Thoracic aorta (tissue), 2 donors: Measurements from ENCODE around the gene BCAS3. TPM values are rescaled to one million over a fixed set of nuclear protein-coding genes. Genes with fewer than 3 reads are reported as not detected.

Experiments used
- ATAC-seq: fragments of 150-250 bp; one replicate; pipeline ENCODE4 v1.8.0; 2017; ENCODE audit warnings: low read depth; ENCODE audit not compliant: insufficient number of reproducible peaks, low FRiP score
- DNase-seq: peaks from one replicate; pipeline ENCODE4 v3.0.0-alpha.2; 2020; ENCODE audit warnings: low spot score
- H3K27ac ChIP-seq, 2 donors: fragments of 200-600 bp; sonication (generic); 1 replicate in 1 of 2; 2 replicates in 1 of 2; pipeline ENCODE4 v1.5.1; 2016; ENCODE audit warnings: mild to moderate bottlenecking in 2 of 2, moderate library complexity in 2 of 2
- H3K27me3 ChIP-seq: fragments of 200-600 bp; sonication (generic); replicated peaks from 2 replicates; pipeline ENCODE4 v1.6.0; 2016; ENCODE audit warnings: mild to moderate bottlenecking; ENCODE audit not compliant: insufficient read depth
- H3K36me3 ChIP-seq: fragments of 200-600 bp; sonication (generic); one replicate; pipeline ENCODE4 v1.5.1; 2016
- H3K4me1 ChIP-seq, 2 donors: fragments of 200-600 bp; sonication (generic); 1 replicate in 1 of 2; 2 replicates in 1 of 2; pipeline versions ENCODE4 v1.5.1 to v1.6.0; 2016; ENCODE audit warnings: low read depth in 2 of 2, mild to moderate bottlenecking in 1 of 2; ENCODE audit not compliant: control insufficient read depth in 1 of 2
- H3K4me3 ChIP-seq: fragments of 200-600 bp; sonication (generic); 2 replicates; pipeline ENCODE4 v1.5.1; 2016; ENCODE audit warnings: mild to moderate bottlenecking
- H3K9me3 ChIP-seq: fragments of 200-600 bp; sonication (generic); 2 replicates; pipeline ENCODE4 v1.5.1; 2016
- CTCF ChIP-seq: fragments of 200-600 bp; sonication (generic); IDR thresholded peaks from one replicate; pipeline ENCODE4 v1.5.1; 2019; ENCODE audit warnings: antibody characterized with exemption
- total RNA-seq, 2 donors: library from RNA; depleted of rRNA; stranded (reverse); fragments of >200 nt; gene quantifications; one replicate each; pipeline versions ENCODE4 v1.1.0 to v1.2.3, GENCODE V29; 2016

The BCAS3 gene
- total RNA-seq, 2 donors from 2014 or later, result 35.1 to 69.3 TPM

DNA sequence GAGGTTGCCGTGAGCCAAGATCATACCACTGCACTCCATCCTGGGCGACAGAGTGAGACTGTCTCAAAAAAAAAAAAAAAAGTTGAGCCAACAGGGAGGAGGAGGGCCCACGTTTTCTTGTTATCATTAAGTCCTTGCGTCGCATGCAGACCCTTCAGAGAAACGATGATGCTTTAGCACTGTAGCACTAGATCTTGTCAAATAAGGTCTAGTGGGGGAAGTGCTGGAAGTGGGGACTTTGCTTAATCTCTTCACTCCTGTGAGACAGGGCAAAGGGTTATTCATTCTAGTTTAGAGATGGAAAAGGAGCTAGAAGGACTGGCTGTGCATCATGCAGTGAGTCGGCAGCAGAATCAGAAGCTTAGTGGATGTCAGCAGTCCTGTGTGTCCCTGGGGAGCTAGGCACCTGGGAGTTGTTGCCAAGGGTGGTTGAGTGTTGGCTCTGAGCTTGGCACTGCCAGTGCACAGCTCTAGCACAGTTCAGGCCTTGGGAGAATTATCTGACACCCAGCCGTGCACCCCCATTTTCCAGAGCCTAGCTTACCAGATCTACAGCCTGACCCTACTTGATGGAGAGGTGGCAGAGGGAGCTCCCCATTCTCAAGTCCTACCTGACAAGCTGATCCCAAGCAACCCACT is 688.5 kb downstream of the BCAS3 start:
- Histone ChIP-seq H3K4me1 (no peaks in the 10 kb centered on the region), H3K27me3 (no peaks in the 10 kb centered on the region), H3K36me3 (no peaks in the 10 kb centered on the region), H3K27ac (no peak overlapping the region), H3K4me3 (no peak overlapping the region), H3K9me3 (no peaks in the 10 kb centered on the region)
- TF ChIP-seq CTCF, result no peak
- ATAC-seq (no peak), DNase-seq (no peak)

DNA sequence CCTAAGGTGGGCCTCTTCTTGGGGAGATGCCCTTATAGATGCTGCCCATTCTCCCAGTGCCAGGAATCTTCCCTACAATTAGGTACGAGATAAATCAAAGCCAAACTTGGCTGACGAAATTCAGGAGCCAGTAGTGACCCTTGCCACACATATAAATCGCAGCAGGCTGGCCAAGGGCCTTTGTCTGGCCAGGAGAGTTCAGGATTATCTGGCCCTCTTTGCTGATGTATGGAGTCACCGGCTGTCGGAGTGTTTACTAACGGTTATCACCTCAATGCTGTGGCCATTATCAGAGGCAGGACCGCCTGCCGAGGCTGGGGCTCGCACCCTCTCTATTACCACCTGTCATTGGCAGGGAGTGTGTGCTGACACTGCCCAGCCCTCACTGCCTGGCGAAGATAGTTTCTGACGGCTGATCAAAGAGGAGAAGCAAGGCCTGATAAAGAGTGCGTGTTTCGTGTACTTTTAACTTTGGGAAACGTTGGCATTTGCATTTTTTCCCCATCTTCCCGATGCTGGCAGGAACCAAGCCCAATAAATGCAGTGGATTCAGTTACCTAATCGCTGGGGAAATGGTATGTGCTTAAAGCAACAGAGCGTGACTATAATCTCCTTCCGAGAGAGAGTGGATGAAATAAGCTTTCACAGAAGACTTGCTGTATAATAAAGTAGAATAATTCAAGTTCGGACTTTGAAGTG is 689.2 kb downstream of the BCAS3 start:
- DNase-seq (no peak), ATAC-seq (no peak)
- no peak for TF ChIP-seq CTCF
- Histone ChIP-seq H3K36me3 (no peaks in the 10 kb centered on the region), H3K4me3 (no peak overlapping the region), H3K27me3 (no peaks in the 10 kb centered on the region), H3K9me3 (no peaks in the 10 kb centered on the region), H3K27ac (no peak overlapping the region), H3K4me1 (no peaks in the 10 kb centered on the region)

GRCh38 chr17:61368049-61368831 is 690.6 kb downstream of the BCAS3 start:
- H3K27me3 ChIP-seq, result no peaks in the 10 kb centered on the region
- H3K4me3 ChIP-seq, result no peak overlapping the region
- ATAC-seq (no peak), DNase-seq (no peak)
- no peaks in the 10 kb centered on the region for H3K36me3 ChIP-seq
- no peaks in the 10 kb centered on the region for H3K4me1 ChIP-seq
- H3K27ac ChIP-seq, result no peak overlapping the region
- no peak for TF ChIP-seq CTCF
- no peaks in the 10 kb centered on the region for H3K9me3 ChIP-seq

GRCh38 chr17:61368832-61369450 is 691.3 kb downstream of the BCAS3 start:
- ATAC-seq, result no peak

More at GRCh38 chr17:61368832-61369450, 691.3 kb downstream of the BCAS3 start:
- DNase-seq, result no peak
- H3K27me3 ChIP-seq, result no peaks in the 10 kb centered on the region
- H3K9me3 ChIP-seq, result no peaks in the 10 kb centered on the region
- H3K36me3 ChIP-seq, result no peaks in the 10 kb centered on the region
- no peak overlapping the region for H3K4me3 ChIP-seq
- no peak for TF ChIP-seq CTCF
- no peaks in the 10 kb centered on the region for H3K4me1 ChIP-seq
- no peak overlapping the region for H3K27ac ChIP-seq
